SH-SY5Y (cell line): ENCODE data around the gene PIPOX.

Experiments
- GATA2 ChIP-seq: IDR thresholded peaks from 2 replicates; pipeline ENCODE4 v1.6.1; 2011; ENCODE audit warnings: mild to moderate bottlenecking, low read depth, low read length
- GATA3 ChIP-seq: IDR thresholded peaks from 2 replicates; pipeline ENCODE4 v1.6.1; 2011; ENCODE audit warnings: low read depth, mild to moderate bottlenecking, low read length, moderate library complexity

Gene PIPOX

GRCh38 chr17:29103341-29103740 is 60.4 kb downstream of the PIPOX start:
- no peak for TF ChIP-seq GATA3
- no peak for TF ChIP-seq GATA2
